ENCODE measurements around the gene RBM4B. TPM values are rescaled to one million over a fixed set of nuclear protein-coding genes. Genes with fewer than 3 reads are reported as not detected.
A peak's percentile ranks its signal among the peaks of the same experiment; 100 is the strongest.

RBM4B gene
- total and polyA plus RNA-seq, 2 of the 13 experiments (the other 11 are each of a cell fraction or from before 2014, with no cell fraction given) = 25.8 to 32.4 TPM

DNA sequence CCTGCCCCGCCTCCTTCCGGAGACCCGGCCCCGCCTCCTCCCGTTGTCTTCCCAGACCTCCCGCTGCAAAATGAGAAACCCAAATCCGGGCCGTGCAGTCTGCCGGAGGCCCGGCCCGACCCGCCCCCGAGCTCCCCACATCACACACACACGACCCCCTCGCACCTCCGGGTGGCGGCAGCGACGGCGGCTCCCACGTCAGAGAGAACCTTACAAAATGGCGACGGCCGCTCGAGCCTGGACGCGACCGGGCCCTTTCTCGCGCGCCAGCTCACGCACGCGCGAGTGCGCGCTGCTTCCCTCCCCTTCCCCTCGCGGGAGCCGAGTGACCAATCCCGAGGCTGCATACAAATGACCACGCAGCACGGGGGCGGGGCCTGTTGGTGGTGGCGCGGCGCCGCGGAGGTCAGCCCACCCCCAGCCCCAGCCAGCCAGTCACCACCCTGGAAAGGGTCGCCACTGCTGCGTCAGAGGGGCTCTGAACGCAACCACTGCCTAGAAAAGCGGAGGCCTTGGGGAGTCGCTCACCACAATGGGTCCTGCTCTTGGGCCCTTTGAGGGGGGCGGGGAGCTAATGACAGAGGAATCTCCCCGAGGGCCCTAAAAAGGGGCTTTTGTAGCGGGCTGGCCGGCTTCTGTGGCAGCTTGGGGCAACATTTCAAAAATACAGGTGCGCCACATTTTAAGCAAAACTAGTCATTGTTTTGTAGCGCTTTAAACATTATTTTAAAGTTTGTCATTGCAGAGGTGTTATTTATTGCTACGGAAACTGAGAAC, at the start of gene RBM4B (continued):
- TF ChIP-seq, protein P1, sequence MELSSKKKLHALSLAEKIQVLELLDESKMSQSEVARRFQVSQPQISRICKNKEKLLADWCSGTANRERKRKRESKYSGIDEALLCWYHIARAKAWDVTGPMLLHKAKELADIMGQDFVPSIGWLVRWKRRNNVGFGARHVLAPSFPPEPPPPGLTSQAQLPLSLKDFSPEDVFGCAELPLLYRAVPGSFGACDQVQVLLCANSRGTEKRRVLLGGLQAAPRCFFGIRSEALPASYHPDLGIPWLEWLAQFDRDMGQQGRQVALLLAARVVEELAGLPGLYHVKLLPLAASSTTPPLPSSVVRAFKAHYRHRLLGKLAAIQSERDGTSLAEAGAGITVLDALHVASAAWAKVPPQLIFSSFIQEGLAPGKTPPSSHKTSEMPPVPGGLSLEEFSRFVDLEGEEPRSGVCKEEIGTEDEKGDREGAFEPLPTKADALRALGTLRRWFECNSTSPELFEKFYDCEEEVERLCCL (CRISPR knock-in tag; IDR thresholded peaks at IDR 0.05; ENCODE audit: borderline replicate concordance) = no peak
- TF ChIP-seq MATR3 (CRISPR knock-in tag; IDR thresholded peaks at IDR 0.05) = no peak
- no peak for TF ChIP-seq E2F5 (CRISPR knock-in tag; conservative IDR thresholded peaks at IDR 0.05)
- TF ChIP-seq HOXA5 (CRISPR knock-in tag; IDR thresholded peaks at IDR 0.05) = peak; percentile 69; the same call in 1 of the 2 replicates
- TF ChIP-seq MYC (CRISPR knock-in tag; IDR thresholded peaks at IDR 0.05; ENCODE audit: borderline replicate concordance) = peak; percentile 73; the same call in 1 of the 2 replicates
- TF ChIP-seq SYNCRIP (IDR thresholded peaks at IDR 0.05; ENCODE audit: insufficient read depth, low read depth, low read length) = no peak
- peak; percentile 80 to 95 for TF ChIP-seq POLR2A (IDR thresholded peaks at IDR 0.05; ENCODE audit: insufficient read depth in 1 of 2, low read depth in 2 of 2, low read length in 2 of 2)
- peak; percentile 71; the same call in 1 of the 2 replicates for TF ChIP-seq CHD4 (IDR thresholded peaks at IDR 0.05; ENCODE audit: borderline replicate concordance, low read length)
- TF ChIP-seq ZNF296 (CRISPR knock-in tag; conservative IDR thresholded peaks at IDR 0.05) = no peak
- no peak for TF ChIP-seq XBP1 (CRISPR knock-in tag; IDR thresholded peaks at IDR 0.05)
- TF ChIP-seq, protein P2, sequence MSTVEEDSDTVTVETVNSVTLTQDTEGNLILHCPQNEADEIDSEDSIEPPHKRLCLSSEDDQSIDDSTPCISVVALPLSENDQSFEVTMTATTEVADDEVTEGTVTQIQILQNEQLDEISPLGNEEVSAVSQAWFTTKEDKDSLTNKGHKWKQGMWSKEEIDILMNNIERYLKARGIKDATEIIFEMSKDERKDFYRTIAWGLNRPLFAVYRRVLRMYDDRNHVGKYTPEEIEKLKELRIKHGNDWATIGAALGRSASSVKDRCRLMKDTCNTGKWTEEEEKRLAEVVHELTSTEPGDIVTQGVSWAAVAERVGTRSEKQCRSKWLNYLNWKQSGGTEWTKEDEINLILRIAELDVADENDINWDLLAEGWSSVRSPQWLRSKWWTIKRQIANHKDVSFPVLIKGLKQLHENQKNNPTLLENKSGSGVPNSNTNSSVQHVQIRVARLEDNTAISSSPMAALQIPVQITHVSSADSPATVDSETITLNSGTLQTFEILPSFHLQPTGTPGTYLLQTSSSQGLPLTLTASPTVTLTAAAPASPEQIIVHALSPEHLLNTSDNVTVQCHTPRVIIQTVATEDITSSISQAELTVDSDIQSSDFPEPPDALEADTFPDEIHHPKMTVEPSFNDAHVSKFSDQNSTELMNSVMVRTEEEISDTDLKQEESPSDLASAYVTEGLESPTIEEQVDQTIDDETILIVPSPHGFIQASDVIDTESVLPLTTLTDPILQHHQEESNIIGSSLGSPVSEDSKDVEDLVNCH (CRISPR knock-in tag; IDR thresholded peaks at IDR 0.05) = no peak
- no peak for TF ChIP-seq FOXM1 (CRISPR knock-in tag; IDR thresholded peaks at IDR 0.05)
- TF ChIP-seq LRRFIP1 (CRISPR knock-in tag; conservative IDR thresholded peaks at IDR 0.05) = no peak
- TF ChIP-seq, protein P3, sequence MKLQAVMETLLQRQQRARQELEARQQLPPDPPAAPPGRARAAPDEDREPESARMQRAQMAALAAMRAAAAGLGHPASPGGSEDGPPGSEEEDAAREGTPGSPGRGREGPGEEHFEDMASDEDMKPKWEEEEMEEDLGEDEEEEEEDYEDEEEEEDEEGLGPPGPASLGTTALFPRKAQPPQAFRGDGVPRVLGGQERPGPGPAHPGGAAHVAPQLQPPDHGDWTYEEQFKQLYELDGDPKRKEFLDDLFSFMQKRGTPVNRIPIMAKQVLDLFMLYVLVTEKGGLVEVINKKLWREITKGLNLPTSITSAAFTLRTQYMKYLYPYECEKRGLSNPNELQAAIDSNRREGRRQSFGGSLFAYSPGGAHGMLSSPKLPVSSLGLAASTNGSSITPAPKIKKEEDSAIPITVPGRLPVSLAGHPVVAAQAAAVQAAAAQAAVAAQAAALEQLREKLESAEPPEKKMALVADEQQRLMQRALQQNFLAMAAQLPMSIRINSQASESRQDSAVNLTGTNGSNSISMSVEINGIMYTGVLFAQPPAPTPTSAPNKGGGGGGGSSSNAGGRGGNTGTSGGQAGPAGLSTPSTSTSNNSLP (IDR thresholded peaks at IDR 0.05; ENCODE audit: low read depth, low read length) = no peak; the same call in 1 of the 2 replicates
- no peak for TF ChIP-seq TEAD2 (CRISPR knock-in tag; IDR thresholded peaks at IDR 0.05)
- no peak for TF ChIP-seq ZNF550 (CRISPR knock-in tag; IDR thresholded peaks at IDR 0.05; ENCODE audit: borderline replicate concordance)

All from HepG2 (cell line).